Midbrain (tissue), 1 donor: Measurements from ENCODE around the gene HOXB2.
"Not testable (repeated sequence)": the region's sequence is repeated elsewhere in the genome, so short reads cannot be mapped to it uniquely, and the experiment has no call there.

Source experiments
- DNase-seq: peaks from one replicate; lab custom pipeline; 2025; lab: John Stamatoyannopoulos, UW

Gene HOXB2

GRCh38 chr17:48541036-48541576 is 3.8 kb downstream of the HOXB2 start:
- DNase-seq: no peak

GRCh38 chr17:48540213-48540612 is 4.7 kb downstream of the HOXB2 start:
- DNase-seq: no peak

GRCh38 chr17:48539177-48539576 is 5.7 kb downstream of the HOXB2 start:
- no peak for DNase-seq

GRCh38 chr17:48537316-48537715 is 7.6 kb downstream of the HOXB2 start:
- DNase-seq: no peak

GRCh38 chr17:48535793-48536559 is 8.9 kb downstream of the HOXB2 start:
- not testable (repeated sequence) for DNase-seq

GRCh38 chr17:48532261-48532660 is 12.6 kb downstream of the HOXB2 start:
- DNase-seq: no peak

- no peak for DNase-seq
These were observed 14.0 kb downstream of the HOXB2 start, which contains the start of gene HOXB1 for GRCh38 chr17:48530887-48531272. Gene HOXB1 (minus strand): TSS chr17:48531011. CDS start chr17:48530904, 107 bp downstream.

- no peak for DNase-seq
These were observed 14.6 kb downstream of the HOXB2 start for GRCh38 chr17:48530208-48530886.

GRCh38 chr17:48529683-48530009 is 15.3 kb downstream of the HOXB2 start:
- no peak for DNase-seq

- no peak for DNase-seq
These were observed 15.8 kb downstream of the HOXB2 start for GRCh38 chr17:48528936-48529682.

- DNase-seq: no peak
These were observed 16.6 kb downstream of the HOXB2 start for GRCh38 chr17:48528153-48528935.

GRCh38 chr17:48527547-48527932 is 17.4 kb downstream of the HOXB2 start:
- no peak for DNase-seq

- no peak for DNase-seq
These were observed 18.0 kb downstream of the HOXB2 start for GRCh38 chr17:48526608-48527546.

- no peak for DNase-seq
These were observed 21.9 kb downstream of the HOXB2 start for GRCh38 chr17:48523010-48523409.

GRCh38 chr17:48522031-48522653 is 22.8 kb downstream of the HOXB2 start:
- DNase-seq: no peak

- no peak for DNase-seq
These were observed 24.3 kb downstream of the HOXB2 start for GRCh38 chr17:48520631-48521079.

- DNase-seq: no peak
These were observed 25.5 kb downstream of the HOXB2 start for GRCh38 chr17:48519427-48519826.

GRCh38 chr17:48517478-48517877 is 27.4 kb downstream of the HOXB2 start:
- DNase-seq: no peak

GRCh38 chr17:48515925-48516900 is 28.7 kb downstream of the HOXB2 start:
- no peak for DNase-seq
